H9 (cell line): Measurements from ENCODE around the gene DNAJB6. TPM values are rescaled to one million over a fixed set of nuclear protein-coding genes. Genes with fewer than 3 reads are reported as not detected.

Experiments
- DNase-seq: peaks from one replicate; pipeline ENCODE4 v3.0.0-alpha.2; 2017
- H2AFZ ChIP-seq: one replicate; pipeline ENCODE4 v1.6.1; 2013; ENCODE audit warnings: mild to moderate bottlenecking, low read length, control low read depth, moderate library complexity
- H2AK5ac ChIP-seq: 2 replicates; pipeline ENCODE4 v1.6.1; 2013; ENCODE audit warnings: low read length, control low read depth, mixed read lengths; ENCODE audit not compliant: insufficient read length
- H2BK120ac ChIP-seq: one replicate; pipeline ENCODE4 v1.6.1; 2013; ENCODE audit warnings: low read depth, mild to moderate bottlenecking, low read length, control low read depth, inconsistent platforms; ENCODE audit not compliant: poor library complexity, severe bottlenecking
- H2BK12ac ChIP-seq: 2 replicates; pipeline ENCODE4 v1.6.1; 2013; ENCODE audit warnings: low read length, control low read depth, mixed read lengths, low read depth; ENCODE audit not compliant: insufficient read length
- H2BK15ac ChIP-seq: 2 replicates; pipeline ENCODE4 v1.6.1; 2013; ENCODE audit warnings: low read depth, low read length, control low read depth
- H2BK20ac ChIP-seq: one replicate; pipeline ENCODE4 v1.6.1; 2013; ENCODE audit warnings: low read depth, mild to moderate bottlenecking, low read length, control low read depth, inconsistent platforms; ENCODE audit not compliant: poor library complexity, severe bottlenecking
- H2BK5ac ChIP-seq: 2 replicates; pipeline ENCODE4 v1.6.1; 2013; ENCODE audit warnings: low read length, control low read depth, mixed read lengths; ENCODE audit not compliant: insufficient read length
- H3K14ac ChIP-seq: 2 replicates; pipeline ENCODE4 v1.6.1; 2013; ENCODE audit warnings: low read length, control low read depth; ENCODE audit not compliant: insufficient read depth
- H3K18ac ChIP-seq: 2 replicates; pipeline ENCODE4 v1.6.1; 2013; ENCODE audit warnings: low read depth, mild to moderate bottlenecking, mixed read lengths, low read length, control low read depth; ENCODE audit not compliant: insufficient read length
- H3K23ac ChIP-seq: 2 replicates; pipeline ENCODE4 v1.6.1; 2013; ENCODE audit warnings: low read length, control low read depth, mixed read lengths, low read depth; ENCODE audit not compliant: insufficient read length
- H3K23me2 ChIP-seq: 2 replicates; pipeline ENCODE4 v1.6.1; 2013; ENCODE audit warnings: low read depth, mild to moderate bottlenecking, mixed read lengths, low read length, control low read depth; ENCODE audit not compliant: insufficient read length, poor library complexity, severe bottlenecking
- H3K27ac ChIP-seq: 2 replicates; pipeline ENCODE4 v1.5.1; 2013; ENCODE audit warnings: low read length, control low read depth, mixed read lengths, low read depth; ENCODE audit not compliant: insufficient read length
- H3K27me3 ChIP-seq: 2 replicates; pipeline ENCODE4 v1.6.1; 2013; ENCODE audit warnings: low read length, control low read depth, inconsistent platforms; ENCODE audit not compliant: insufficient read depth
- H3K4ac ChIP-seq: 2 replicates; pipeline ENCODE4 v1.6.1; 2013; ENCODE audit warnings: low read depth, mild to moderate bottlenecking, control low read depth, inconsistent platforms, low read length, moderate library complexity
- H3K4me1 ChIP-seq: 2 replicates; pipeline ENCODE4 v1.6.1; 2013; ENCODE audit warnings: low read length, control low read depth, inconsistent platforms; ENCODE audit not compliant: insufficient read depth
- H3K4me2 ChIP-seq: 2 replicates; pipeline ENCODE4 v1.6.1; 2013; ENCODE audit warnings: low read length, control low read depth, mixed read lengths; ENCODE audit not compliant: insufficient read length, insufficient read depth
- H3K56ac ChIP-seq: 2 replicates; pipeline ENCODE4 v1.6.1; 2013; ENCODE audit warnings: low read depth, mild to moderate bottlenecking, mixed read lengths, low read length, control low read depth; ENCODE audit not compliant: insufficient read length
- H3K79me1 ChIP-seq: 2 replicates; pipeline ENCODE4 v1.6.1; 2013; ENCODE audit warnings: low read depth, mild to moderate bottlenecking, moderate library complexity, low read length, control low read depth, inconsistent platforms; ENCODE audit not compliant: insufficient read depth, poor library complexity, severe bottlenecking
- H3K79me2 ChIP-seq: 2 replicates; pipeline ENCODE4 v1.6.1; 2013; ENCODE audit warnings: low read length, control low read depth, inconsistent platforms; ENCODE audit not compliant: insufficient read depth
- H3K9ac ChIP-seq: 2 replicates; pipeline ENCODE4 v1.6.1; 2013; ENCODE audit warnings: low read length, control low read depth, mixed read lengths; ENCODE audit not compliant: insufficient read length; ENCODE audit errors: extremely low read depth
- H3K9me3 ChIP-seq: one replicate; pipeline ENCODE4 v1.6.1; 2013; ENCODE audit warnings: low read depth, low read length, inconsistent platforms; ENCODE audit not compliant: control insufficient read depth
- H3T11ph ChIP-seq: one replicate; pipeline ENCODE4 v1.6.1; 2013; ENCODE audit warnings: mild to moderate bottlenecking, low read length, control low read depth, inconsistent platforms
- H4K20me1 ChIP-seq: one replicate; pipeline ENCODE4 v1.6.1; 2013; ENCODE audit not compliant: control insufficient read depth, insufficient read length, insufficient read depth
- H4K5ac ChIP-seq: 2 replicates; pipeline ENCODE4 v1.6.1; 2013; ENCODE audit warnings: low read depth, mild to moderate bottlenecking, mixed read lengths, low read length, control low read depth; ENCODE audit not compliant: insufficient read length
- H4K8ac ChIP-seq: replicated peaks from 2 replicates; pipeline ENCODE4 v1.6.1; 2013; ENCODE audit warnings: low read length, control low read depth, mixed read lengths, low read depth; ENCODE audit not compliant: insufficient read length
- H4K91ac ChIP-seq: 2 replicates; pipeline ENCODE4 v1.6.1; 2013; ENCODE audit warnings: low read depth, mild to moderate bottlenecking, moderate library complexity, mixed read lengths, low read length, control low read depth; ENCODE audit not compliant: insufficient read length
- H3K27ac Mint-ChIP-seq, 3 experiments: 2 replicates in 2 of 3; 3 replicates in 1 of 3; pipeline ENCODE4 v1.8.0; 2020 to 2021; ENCODE audit warnings: mixed read lengths in 3 of 3, mild to moderate bottlenecking in 1 of 3, moderate library complexity in 1 of 3
- H3K27me3 Mint-ChIP-seq: 2 replicates; pipeline ENCODE4 v1.8.0; 2021; ENCODE audit warnings: low read depth, mild to moderate bottlenecking, moderate library complexity, mixed read lengths
- H3K36me3 Mint-ChIP-seq, 3 experiments: 2 replicates in 2 of 3; 3 replicates in 1 of 3; pipeline ENCODE4 v1.8.0; 2020 to 2021; ENCODE audit warnings: low read depth in 3 of 3, mixed read lengths in 3 of 3; ENCODE audit not compliant: insufficient read depth in 1 of 3
- H3K4me1 Mint-ChIP-seq, 2 experiments: 2 replicates each; pipeline ENCODE4 v1.8.0; 2020; ENCODE audit warnings: mixed read lengths in 2 of 2
- H3K4me3 Mint-ChIP-seq, 2 experiments: 2 replicates in 1 of 2; 3 replicates in 1 of 2; pipeline ENCODE4 v1.8.0; 2020 to 2021; ENCODE audit warnings: mild to moderate bottlenecking in 2 of 2, mixed read lengths in 2 of 2, moderate library complexity in 1 of 2
- H3K9me3 Mint-ChIP-seq, 2 experiments: 2 replicates in 1 of 2; 3 replicates in 1 of 2; pipeline ENCODE4 v1.8.0; 2020; ENCODE audit warnings: mild to moderate bottlenecking in 2 of 2, mixed read lengths in 2 of 2, moderate library complexity in 1 of 2
- WGBS: extraction: QIAGEN DNeasy Blood & Tissue Kit; methylation state at CpG from one replicate; pipeline ENCODE4 v1.1.7; 2013; ENCODE audit warnings: missing lambda C conversion rate, low lambda C conversion rate, mixed read lengths; ENCODE audit not compliant: insufficient read length; ENCODE audit errors: extremely low coverage; 5-methylcytosine and 5-hydroxymethylcytosine counted together
- total RNA-seq: library from RNA; stranded (reverse); gene quantifications from 2 replicates; pipeline ENCODE4 v1.2.1, GENCODE V29; 2021
- TF ChIP-seq, protein P1 (sequence below): fragments of 200-600 bp; sonication (generic); conservative IDR thresholded peaks from 3 replicates; pipeline ENCODE4 v1.8.0; 2021; ENCODE audit warnings: antibody characterized with exemption, mild to moderate bottlenecking

Gene DNAJB6
- total RNA-seq, 1 experiment from 2014 or later = 215 TPM

DNA sequence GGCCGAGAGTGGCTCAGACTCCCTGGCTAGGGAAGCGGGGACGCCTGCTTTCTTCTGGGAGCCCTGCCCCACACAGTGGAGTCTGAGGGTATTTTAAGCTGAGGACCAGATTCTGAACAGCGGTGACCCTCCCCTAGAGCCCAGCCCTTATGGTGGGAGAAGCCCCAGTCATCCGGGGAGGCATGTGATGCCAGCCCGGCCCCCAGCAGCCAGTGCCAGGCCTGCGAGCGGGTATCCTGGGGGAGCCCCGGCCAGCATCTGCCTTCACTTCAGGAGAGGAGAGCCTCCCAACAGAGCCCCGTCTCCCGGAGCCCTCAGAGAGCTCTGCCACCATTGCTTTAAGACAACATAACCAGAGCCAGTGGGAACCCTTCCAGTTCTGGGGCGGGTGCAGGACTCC is 41.5 kb upstream of the DNAJB6 start:
- Histone ChIP-seq H2BK15ac (no peak overlapping the region), H2AFZ (no peak overlapping the region), H3K18ac (no peak overlapping the region), H3K14ac (no peak overlapping the region), H4K5ac (no peak overlapping the region), H3K23me2 (no peaks in the 10 kb centered on the region), H3K79me2 (no peaks in the 10 kb centered on the region), H3K23ac (no peak overlapping the region), H2BK120ac (no peak overlapping the region), H3K27me3 (no peaks in the 10 kb centered on the region), H4K8ac (no peak overlapping the region), H3K4me2 (no peak overlapping the region), H2AK5ac (no peak overlapping the region), H3K4ac (no peak overlapping the region), H3T11ph (no peak overlapping the region), H2BK12ac (no peak overlapping the region), H3K9ac (no peak overlapping the region), H4K91ac (no peak overlapping the region), H3K79me1 (no peaks in the 10 kb centered on the region), H2BK20ac (no peak overlapping the region), H3K27ac (no peak overlapping the region), H2BK5ac (no peak overlapping the region), H3K56ac (no peak overlapping the region), H3K4me1 (no peaks in the 10 kb centered on the region), H4K20me1 (no peaks in the 10 kb centered on the region), H3K9me3 (no peaks in the 10 kb centered on the region)
- Mint-ChIP-seq H3K9me3 (peaks cover 4 to 6% of the 10 kb centered on the region in 2 experiments; a peak in 2 of 5 replicates), H3K4me3 (no peak overlapping the region), H3K4me1 (peaks cover 9 to 24% of the 10 kb centered on the region in 2 experiments), H3K27ac (no peak overlapping the region), H3K36me3 (peaks cover 0 to 6% (median 0%) of the 10 kb centered on the region in 3 experiments; a peak in 2 of 7 replicates), H3K27me3 (no peaks in the 10 kb centered on the region; the same call in 1 of the 2 replicates)
- no peak for DNase-seq
- TF ChIP-seq, protein P1, sequence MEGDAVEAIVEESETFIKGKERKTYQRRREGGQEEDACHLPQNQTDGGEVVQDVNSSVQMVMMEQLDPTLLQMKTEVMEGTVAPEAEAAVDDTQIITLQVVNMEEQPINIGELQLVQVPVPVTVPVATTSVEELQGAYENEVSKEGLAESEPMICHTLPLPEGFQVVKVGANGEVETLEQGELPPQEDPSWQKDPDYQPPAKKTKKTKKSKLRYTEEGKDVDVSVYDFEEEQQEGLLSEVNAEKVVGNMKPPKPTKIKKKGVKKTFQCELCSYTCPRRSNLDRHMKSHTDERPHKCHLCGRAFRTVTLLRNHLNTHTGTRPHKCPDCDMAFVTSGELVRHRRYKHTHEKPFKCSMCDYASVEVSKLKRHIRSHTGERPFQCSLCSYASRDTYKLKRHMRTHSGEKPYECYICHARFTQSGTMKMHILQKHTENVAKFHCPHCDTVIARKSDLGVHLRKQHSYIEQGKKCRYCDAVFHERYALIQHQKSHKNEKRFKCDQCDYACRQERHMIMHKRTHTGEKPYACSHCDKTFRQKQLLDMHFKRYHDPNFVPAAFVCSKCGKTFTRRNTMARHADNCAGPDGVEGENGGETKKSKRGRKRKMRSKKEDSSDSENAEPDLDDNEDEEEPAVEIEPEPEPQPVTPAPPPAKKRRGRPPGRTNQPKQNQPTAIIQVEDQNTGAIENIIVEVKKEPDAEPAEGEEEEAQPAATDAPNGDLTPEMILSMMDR = no peak
- WGBS = no CpG with 5 or more reads among the region's 12 CpGs
